Measurements from ENCODE around the gene RBMY1F.
"Not testable (repeated sequence)": the region's sequence is repeated elsewhere in the genome, so short reads cannot be mapped to it uniquely, and the experiment has no call there.

The RBMY1F gene

DNA sequence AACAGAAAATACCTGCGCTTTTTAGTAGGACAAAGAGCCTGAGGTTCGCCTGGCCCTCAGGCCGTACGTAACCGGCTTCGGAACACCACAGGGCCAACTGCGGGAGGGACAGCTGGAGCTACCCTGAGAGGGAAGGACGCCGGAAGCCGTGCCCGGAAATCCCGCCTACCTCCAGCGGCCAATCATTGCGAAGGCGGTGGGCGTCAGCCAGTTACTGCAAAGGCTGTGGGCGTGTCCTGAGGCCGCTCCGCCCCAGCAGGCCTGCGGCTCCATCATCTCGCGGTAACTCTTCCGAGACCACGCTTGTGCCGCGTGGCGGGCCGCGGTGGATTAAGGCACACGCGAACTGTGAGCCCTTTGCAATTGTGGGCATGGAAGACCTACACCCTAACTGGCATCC lies at the start of gene RBMY1F:
Gene RBMY1F (minus strand): TSS at position 101 of the 400 bp plus-strand sequence. CDS start 1,954 bp downstream, outside the sequence.
- not testable (repeated sequence) for DNase-seq

DNA sequence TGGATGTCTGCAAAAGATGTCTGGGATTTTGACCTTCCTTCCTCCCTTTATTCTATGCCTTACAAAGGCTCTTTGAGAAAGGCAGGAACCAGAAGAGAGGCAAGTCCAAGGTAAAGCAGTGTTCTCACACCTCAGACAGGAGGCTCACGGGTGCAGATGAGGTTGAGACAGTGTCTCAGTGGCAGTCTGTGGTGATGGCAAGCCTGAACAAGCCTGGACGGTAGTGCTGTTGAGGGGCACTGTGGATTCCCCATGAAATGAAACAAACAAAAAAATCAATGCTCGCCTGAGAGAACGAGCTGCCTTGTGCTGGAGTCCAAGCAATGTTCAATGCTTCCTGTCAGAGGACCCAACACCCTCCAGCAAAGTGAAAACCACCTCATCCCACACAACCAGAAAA lies 31.6 kb downstream of the RBMY1F start:
- not testable (repeated sequence) for DNase-seq

DNA sequence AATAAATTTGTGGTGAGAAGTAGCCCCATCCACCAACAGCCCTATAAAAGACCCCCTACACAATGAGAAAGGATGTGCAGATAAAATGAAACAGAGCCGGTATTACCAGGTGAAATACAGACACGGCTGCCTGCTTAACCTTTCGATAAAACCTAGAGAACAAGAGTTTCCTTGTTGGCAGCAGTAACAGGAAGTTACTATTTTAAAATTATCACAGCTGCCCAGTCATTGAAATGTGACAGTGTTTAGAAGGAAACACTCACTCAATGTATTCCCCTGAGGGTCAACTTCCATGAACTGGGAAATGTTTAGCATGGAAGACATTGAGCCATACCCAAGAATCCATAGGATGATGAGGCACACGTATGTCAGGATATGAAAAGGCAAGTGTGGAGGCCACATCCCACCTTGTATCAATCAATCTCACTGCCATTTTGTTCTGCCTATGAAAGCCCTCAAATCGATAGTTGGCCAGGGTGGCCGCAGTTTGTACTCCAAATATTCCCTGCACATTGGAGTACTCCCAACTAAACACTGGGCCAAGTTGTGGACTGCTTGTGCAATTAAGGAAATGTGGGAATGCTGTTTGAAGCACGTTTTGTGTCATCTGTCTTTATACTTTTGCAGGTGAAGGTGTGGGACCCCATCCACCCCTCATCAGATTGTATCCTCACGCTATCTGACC lies 41.6 kb downstream of the RBMY1F start:
- DNase-seq = not testable (repeated sequence)

- not testable (repeated sequence) for DNase-seq
Measured at GRCh38 chrY:22134719-22135118, 48.0 kb downstream of the RBMY1F start.

DNA sequence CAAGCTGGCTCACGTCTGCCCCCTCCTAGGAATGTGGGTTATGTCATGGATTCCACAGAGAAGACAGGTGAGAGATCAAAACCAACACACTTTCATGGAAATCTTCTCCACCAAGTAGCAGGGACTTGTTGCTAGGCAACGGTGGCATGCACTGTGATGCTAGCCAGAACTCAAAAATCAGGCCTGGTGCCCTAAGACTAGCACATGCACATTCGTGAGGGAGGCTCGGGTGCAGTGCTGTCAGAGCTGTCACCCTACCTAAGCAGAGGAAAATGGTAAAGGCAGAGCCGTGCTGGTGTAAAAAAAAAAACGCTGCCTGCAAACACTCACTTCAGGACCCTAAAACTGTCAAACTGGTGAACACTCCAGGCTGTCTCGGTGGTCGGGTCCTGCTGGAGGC lies 52.2 kb downstream of the RBMY1F start:
- DNase-seq = not testable (repeated sequence)

All from stimulated activated naive CD4-positive, alpha-beta T cell (primary cell).